ENCODE measurements around the gene GSPT2. TPM values are rescaled to one million over a fixed set of nuclear protein-coding genes. Genes with fewer than 3 reads are reported as not detected.

Gene GSPT2
- total RNA-seq, 1 experiment from 2014 or later = not detected

DNA sequence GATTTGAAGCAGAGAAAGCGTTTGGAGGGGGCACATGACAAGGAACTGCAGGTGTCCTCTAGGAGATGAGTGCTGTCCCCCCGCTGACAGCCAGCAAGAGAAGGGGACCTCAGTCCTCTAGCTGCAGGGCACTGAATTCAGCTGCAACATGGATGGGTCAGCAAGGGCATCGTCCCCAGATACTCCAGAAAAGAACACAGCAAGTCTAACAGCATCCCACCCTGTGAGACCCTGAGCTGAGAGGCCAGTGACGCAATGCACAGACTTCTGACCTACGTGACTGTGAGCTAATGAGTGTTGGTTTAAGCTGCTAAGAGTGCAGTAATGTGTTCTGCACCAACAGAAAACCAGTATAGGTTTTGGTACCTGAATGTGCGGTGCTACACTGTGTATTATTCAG, 49.0 kb upstream of the GSPT2 start:
- Histone ChIP-seq H3K4me3 (replicated peaks in 1 of 2; ENCODE audit: low read depth in 1 of 2, low read length in 2 of 2) (no peak overlapping the region), H2AFZ (ENCODE audit: low read depth, low read length, poor library complexity, severe bottlenecking) (no peak overlapping the region), H3K9ac (ENCODE audit: low read length) (no peak overlapping the region), H3K36me3 (ENCODE audit: control insufficient read depth in 1 of 2, insufficient read depth in 2 of 2, low read length in 2 of 2) (no peaks in the 10 kb centered on the region), H3K27ac (ENCODE audit: low read depth, low read length) (no peak overlapping the region), H3K4me1 (ENCODE audit: control insufficient read depth in 1 of 2, insufficient read depth in 2 of 2, low read length in 2 of 2) (no peaks in the 10 kb centered on the region), H3K9me2 (ENCODE audit: insufficient read depth) (no peaks in the 10 kb centered on the region), H4K20me1 (ENCODE audit: insufficient read depth) (no peaks in the 10 kb centered on the region), H3K4me2 (ENCODE audit: low read length) (no peak overlapping the region), H3K79me2 (ENCODE audit: insufficient read depth, low read length) (no peaks in the 10 kb centered on the region), H3K27me3 (ENCODE audit: insufficient read depth, low read length) (no peaks in the 10 kb centered on the region), H3K9me3 (ENCODE audit: control insufficient read depth in 1 of 2, insufficient read depth in 1 of 2, low read depth in 1 of 2, low read length in 2 of 2) (no peaks in the 10 kb centered on the region)
- TF ChIP-seq, protein P1, sequence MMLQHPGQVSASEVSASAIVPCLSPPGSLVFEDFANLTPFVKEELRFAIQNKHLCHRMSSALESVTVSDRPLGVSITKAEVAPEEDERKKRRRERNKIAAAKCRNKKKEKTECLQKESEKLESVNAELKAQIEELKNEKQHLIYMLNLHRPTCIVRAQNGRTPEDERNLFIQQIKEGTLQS (IDR thresholded peaks at IDR 0.05) = no peak
- TF ChIP-seq, protein P2, sequence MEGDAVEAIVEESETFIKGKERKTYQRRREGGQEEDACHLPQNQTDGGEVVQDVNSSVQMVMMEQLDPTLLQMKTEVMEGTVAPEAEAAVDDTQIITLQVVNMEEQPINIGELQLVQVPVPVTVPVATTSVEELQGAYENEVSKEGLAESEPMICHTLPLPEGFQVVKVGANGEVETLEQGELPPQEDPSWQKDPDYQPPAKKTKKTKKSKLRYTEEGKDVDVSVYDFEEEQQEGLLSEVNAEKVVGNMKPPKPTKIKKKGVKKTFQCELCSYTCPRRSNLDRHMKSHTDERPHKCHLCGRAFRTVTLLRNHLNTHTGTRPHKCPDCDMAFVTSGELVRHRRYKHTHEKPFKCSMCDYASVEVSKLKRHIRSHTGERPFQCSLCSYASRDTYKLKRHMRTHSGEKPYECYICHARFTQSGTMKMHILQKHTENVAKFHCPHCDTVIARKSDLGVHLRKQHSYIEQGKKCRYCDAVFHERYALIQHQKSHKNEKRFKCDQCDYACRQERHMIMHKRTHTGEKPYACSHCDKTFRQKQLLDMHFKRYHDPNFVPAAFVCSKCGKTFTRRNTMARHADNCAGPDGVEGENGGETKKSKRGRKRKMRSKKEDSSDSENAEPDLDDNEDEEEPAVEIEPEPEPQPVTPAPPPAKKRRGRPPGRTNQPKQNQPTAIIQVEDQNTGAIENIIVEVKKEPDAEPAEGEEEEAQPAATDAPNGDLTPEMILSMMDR (IDR thresholded peaks at IDR 0.05 in 2 of 3, conservative IDR thresholded peaks at IDR 0.05 in 1 of 3; ENCODE audit: borderline replicate concordance in 1 of 3, insufficient read depth in 1 of 3, low read depth in 2 of 3, low read length in 2 of 3) = no peak
- no TSS peak for BruUV-seq (replicated peaks)
- ATAC-seq (no peak), DNase-seq (ENCODE audit: low read depth, low spot score) (no peak)
- POLR2A ChIA-PET = no interaction called here
- RAD21 ChIA-PET (ENCODE audit: low non-redundant PET in 1 of 2, low total read pairs in 2 of 2, uncharacterized antibody in 2 of 2, unreplicated experiment in 2 of 2) = no interaction called here
- CTCF ChIA-PET = no interaction called here
- intact Hi-C loops (cut with micrococcal nuclease) = no loop called here

DNA sequence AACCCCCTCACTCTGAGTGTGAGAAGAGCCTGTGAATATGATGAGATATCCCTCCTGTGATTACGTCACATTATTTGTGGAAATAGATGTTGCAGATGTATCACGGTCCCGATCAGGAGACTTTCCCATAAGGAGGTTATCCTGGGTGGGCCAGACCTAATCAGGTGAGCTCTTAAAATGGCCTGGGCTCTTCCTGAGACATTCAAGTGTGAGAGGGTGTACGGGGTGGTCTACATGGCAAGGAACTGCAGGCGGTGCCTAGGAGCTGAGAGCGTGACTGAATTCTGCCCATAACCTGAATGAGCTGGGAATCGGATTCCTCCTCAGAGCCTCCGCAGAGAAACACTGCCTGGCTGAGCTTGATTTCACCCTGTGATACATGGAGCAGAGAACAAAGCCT, 45.8 kb upstream of the GSPT2 start:
- H3K9me3 ChIP-seq (ENCODE audit: control insufficient read depth in 1 of 2, insufficient read depth in 1 of 2, low read depth in 1 of 2, low read length in 2 of 2) = no peaks in the 10 kb centered on the region
- ChIA-PET CTCF (no interaction called here), RAD21 (ENCODE audit: low non-redundant PET in 1 of 2, low total read pairs in 2 of 2, uncharacterized antibody in 2 of 2, unreplicated experiment in 2 of 2) (no interaction called here)
- TF ChIP-seq TCF7L2 (IDR thresholded peaks at IDR 0.05; ENCODE audit: borderline replicate concordance, extremely low read depth, insufficient read depth, insufficient read length) (no peak), CEBPB (IDR thresholded peaks at IDR 0.05; ENCODE audit: low read depth) (no peak), POLR2AphosphoS5 (IDR thresholded peaks at IDR 0.05; ENCODE audit: low read depth, low read length) (no peak), EZH2phosphoT487 (IDR thresholded peaks at IDR 0.05; ENCODE audit: borderline replicate concordance) (no peak), ELF1 (IDR thresholded peaks at IDR 0.05; ENCODE audit: borderline replicate concordance, low read depth) (no peak), POLR2A (IDR thresholded peaks at IDR 0.05; ENCODE audit: borderline replicate concordance, extremely low read depth, insufficient read depth, insufficient read length) (no peak), EGR1 (IDR thresholded peaks at IDR 0.05; ENCODE audit: low read depth) (no peak), JUND (IDR thresholded peaks at IDR 0.05) (no peak), SIN3A (IDR thresholded peaks at IDR 0.05; ENCODE audit: low read depth) (no peak), FOSL1 (IDR thresholded peaks at IDR 0.05; ENCODE audit: low read depth) (no peak)
- TF ChIP-seq, protein P3, sequence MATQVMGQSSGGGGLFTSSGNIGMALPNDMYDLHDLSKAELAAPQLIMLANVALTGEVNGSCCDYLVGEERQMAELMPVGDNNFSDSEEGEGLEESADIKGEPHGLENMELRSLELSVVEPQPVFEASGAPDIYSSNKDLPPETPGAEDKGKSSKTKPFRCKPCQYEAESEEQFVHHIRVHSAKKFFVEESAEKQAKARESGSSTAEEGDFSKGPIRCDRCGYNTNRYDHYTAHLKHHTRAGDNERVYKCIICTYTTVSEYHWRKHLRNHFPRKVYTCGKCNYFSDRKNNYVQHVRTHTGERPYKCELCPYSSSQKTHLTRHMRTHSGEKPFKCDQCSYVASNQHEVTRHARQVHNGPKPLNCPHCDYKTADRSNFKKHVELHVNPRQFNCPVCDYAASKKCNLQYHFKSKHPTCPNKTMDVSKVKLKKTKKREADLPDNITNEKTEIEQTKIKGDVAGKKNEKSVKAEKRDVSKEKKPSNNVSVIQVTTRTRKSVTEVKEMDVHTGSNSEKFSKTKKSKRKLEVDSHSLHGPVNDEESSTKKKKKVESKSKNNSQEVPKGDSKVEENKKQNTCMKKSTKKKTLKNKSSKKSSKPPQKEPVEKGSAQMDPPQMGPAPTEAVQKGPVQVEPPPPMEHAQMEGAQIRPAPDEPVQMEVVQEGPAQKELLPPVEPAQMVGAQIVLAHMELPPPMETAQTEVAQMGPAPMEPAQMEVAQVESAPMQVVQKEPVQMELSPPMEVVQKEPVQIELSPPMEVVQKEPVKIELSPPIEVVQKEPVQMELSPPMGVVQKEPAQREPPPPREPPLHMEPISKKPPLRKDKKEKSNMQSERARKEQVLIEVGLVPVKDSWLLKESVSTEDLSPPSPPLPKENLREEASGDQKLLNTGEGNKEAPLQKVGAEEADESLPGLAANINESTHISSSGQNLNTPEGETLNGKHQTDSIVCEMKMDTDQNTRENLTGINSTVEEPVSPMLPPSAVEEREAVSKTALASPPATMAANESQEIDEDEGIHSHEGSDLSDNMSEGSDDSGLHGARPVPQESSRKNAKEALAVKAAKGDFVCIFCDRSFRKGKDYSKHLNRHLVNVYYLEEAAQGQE (IDR thresholded peaks at IDR 0.05; ENCODE audit: low read depth) = no peak
- TF ChIP-seq, protein P4, sequence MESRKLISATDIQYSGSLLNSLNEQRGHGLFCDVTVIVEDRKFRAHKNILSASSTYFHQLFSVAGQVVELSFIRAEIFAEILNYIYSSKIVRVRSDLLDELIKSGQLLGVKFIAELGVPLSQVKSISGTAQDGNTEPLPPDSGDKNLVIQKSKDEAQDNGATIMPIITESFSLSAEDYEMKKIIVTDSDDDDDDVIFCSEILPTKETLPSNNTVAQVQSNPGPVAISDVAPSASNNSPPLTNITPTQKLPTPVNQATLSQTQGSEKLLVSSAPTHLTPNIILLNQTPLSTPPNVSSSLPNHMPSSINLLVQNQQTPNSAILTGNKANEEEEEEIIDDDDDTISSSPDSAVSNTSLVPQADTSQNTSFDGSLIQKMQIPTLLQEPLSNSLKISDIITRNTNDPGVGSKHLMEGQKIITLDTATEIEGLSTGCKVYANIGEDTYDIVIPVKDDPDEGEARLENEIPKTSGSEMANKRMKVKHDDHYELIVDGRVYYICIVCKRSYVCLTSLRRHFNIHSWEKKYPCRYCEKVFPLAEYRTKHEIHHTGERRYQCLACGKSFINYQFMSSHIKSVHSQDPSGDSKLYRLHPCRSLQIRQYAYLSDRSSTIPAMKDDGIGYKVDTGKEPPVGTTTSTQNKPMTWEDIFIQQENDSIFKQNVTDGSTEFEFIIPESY (IDR thresholded peaks at IDR 0.05; ENCODE audit: extremely low read depth, insufficient replicate concordance, low read length) = no peak

More for the DNA sequence above, 45.8 kb upstream of the GSPT2 start:
- Histone ChIP-seq H3K79me2 (ENCODE audit: insufficient read depth, low read length) (no peaks in the 10 kb centered on the region), H4K20me1 (ENCODE audit: insufficient read depth) (no peaks in the 10 kb centered on the region), H3K36me3 (ENCODE audit: control insufficient read depth in 1 of 2, insufficient read depth in 2 of 2, low read length in 2 of 2) (no peaks in the 10 kb centered on the region), H3K9me2 (ENCODE audit: insufficient read depth) (no peaks in the 10 kb centered on the region), H3K27me3 (ENCODE audit: insufficient read depth, low read length) (no peaks in the 10 kb centered on the region), H2AFZ (ENCODE audit: low read depth, low read length, poor library complexity, severe bottlenecking) (no peak overlapping the region), H3K4me3 (replicated peaks in 1 of 2; ENCODE audit: low read depth in 1 of 2, low read length in 2 of 2) (no peak overlapping the region), H3K27ac (ENCODE audit: low read depth, low read length) (no peak overlapping the region), H3K4me1 (ENCODE audit: control insufficient read depth in 1 of 2, insufficient read depth in 2 of 2, low read length in 2 of 2) (no peaks in the 10 kb centered on the region), H3K4me2 (ENCODE audit: low read length) (no peak overlapping the region), H3K9ac (ENCODE audit: low read length) (no peak overlapping the region)
- POLR2A ChIA-PET = no interaction called here
- BruUV-seq (replicated peaks) = no TSS peak
- ATAC-seq (no peak), DNase-seq (ENCODE audit: low read depth, low spot score) (no peak)
- intact Hi-C loops (cut with micrococcal nuclease) = no loop called here
